ENCODE data around the gene ACKR2.

ACKR2 gene

DNA sequence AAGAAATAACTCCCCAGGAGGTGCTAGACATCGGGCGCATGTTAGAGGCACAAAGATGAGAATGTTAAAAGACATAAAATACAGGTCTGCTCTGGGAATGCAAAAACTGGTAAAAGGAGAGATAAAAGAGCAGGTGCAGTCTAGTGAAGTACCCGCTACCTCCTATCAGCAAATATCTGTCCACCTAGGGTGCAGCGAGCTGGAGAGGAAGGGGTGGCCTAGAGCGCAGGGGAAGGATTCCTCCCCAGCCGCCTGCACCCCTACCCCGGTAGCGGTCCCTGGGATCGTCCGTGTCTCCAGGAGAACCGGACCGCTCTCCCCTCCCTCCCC lies 96.5 kb downstream of the ACKR2 start:
- Histone ChIP-seq H3K36me3 (ENCODE audit: insufficient read depth, low read length) (no peaks in the 10 kb centered on the region), H3K9me3 (ENCODE audit: insufficient read depth, low read depth, low read length) (peaks cover 3% of the 10 kb centered on the region; the same call in 1 of the 2 replicates), H3K4me3 (ENCODE audit: low read length, poor library complexity, severe bottlenecking) (no peak overlapping the region), H3K9ac (ENCODE audit: low read depth, low read length, poor library complexity, severe bottlenecking) (no peak overlapping the region), H3K27me3 (ENCODE audit: insufficient read depth, low read length, poor library complexity, severe bottlenecking) (no peaks in the 10 kb centered on the region), H3F3A (ENCODE audit: low read depth) (no peaks in the 10 kb centered on the region), H4K20me1 (ENCODE audit: insufficient read depth, low read length, poor library complexity, severe bottlenecking) (no peaks in the 10 kb centered on the region), H3K9me2 (replicated peaks; ENCODE audit: low read depth, low read length) (no peaks in the 10 kb centered on the region), H3K79me2 (ENCODE audit: insufficient read depth, low read length) (no peaks in the 10 kb centered on the region), H3K4me2 (ENCODE audit: low read depth, low read length, poor library complexity, severe bottlenecking) (no peak overlapping the region), H2AFZ (ENCODE audit: low read length) (no peak overlapping the region), H3K4me1 (ENCODE audit: insufficient read depth, low read length, poor library complexity, severe bottlenecking) (no peaks in the 10 kb centered on the region)
- TF ChIP-seq EZH2phosphoT487 (IDR thresholded peaks at IDR 0.05; ENCODE audit: borderline replicate concordance) (no peak), CTCF (conservative IDR thresholded peaks at IDR 0.05; ENCODE audit: low read length) (no peak)

DNA sequence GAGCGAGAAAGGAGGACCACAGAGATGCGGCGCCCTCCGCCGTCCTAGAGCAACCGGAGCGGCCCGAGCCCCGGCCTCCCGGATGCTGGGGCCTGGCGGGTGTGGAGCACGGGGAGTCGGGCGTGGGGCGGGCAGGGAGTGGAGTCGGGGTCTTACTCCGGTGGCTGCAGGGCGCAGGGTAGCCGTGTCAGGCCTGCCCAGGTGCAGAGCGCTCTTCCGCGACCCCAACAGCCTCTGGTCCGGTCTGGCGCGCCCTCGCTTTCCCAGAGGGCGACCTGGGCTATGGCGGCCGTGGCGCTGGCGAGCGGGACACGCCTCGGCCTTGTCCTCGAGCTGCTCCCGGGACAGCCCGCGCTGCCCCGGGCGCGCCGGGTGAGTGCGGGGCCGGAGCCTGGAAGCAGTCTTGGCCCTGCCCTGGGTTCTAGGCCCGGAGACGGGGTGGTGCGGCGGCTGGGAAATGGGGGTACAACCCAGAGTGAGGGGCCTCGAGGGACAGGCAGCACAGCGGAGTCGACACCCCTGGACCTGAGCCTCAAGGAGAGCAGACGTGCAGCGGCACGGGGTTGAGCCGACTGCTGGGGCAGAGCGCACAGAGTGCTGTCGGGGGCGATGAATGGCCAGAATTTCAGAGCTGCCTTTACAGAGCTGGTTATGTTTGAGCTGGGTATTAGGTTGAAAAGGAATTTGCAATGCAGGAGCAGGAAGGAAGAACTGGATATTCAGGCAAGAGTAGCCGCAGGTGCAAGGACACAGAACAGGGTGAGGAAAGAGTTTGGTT lies 97.0 kb downstream of the ACKR2 start, which contains the start of gene ZNF662:
Gene ZNF662 (plus strand): TSS at position 73 of the 778 bp plus-strand sequence. CDS start 1,973 bp downstream, outside the sequence.
- TF ChIP-seq CTCF (conservative IDR thresholded peaks at IDR 0.05; ENCODE audit: low read length): no peak
- TF ChIP-seq EZH2phosphoT487 (IDR thresholded peaks at IDR 0.05; ENCODE audit: borderline replicate concordance): no peak

DNA sequence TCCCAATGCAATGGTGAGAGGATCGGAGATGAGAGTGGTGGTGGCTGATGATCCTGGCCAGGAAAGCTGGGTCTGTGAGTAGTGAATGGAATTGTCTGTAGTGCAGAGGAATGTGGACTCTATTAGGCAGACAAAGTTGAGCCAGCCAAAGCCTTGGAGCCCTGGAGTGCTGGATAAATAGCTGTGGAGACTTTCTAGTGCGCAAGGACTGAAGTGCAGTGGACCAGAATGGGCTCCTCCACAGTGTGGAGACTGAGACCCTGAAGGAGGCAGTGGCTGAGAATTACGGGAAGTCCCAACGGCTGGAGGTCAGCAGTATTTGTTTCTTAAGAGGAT lies 97.6 kb downstream of the ACKR2 start:
- Histone ChIP-seq H2AFZ (ENCODE audit: low read length) (no peak overlapping the region), H3K36me3 (ENCODE audit: insufficient read depth, low read length) (no peaks in the 10 kb centered on the region), H3K79me2 (ENCODE audit: insufficient read depth, low read length) (no peaks in the 10 kb centered on the region), H3K27me3 (ENCODE audit: insufficient read depth, low read length, poor library complexity, severe bottlenecking) (no peaks in the 10 kb centered on the region), H3K9me2 (replicated peaks; ENCODE audit: low read depth, low read length) (no peaks in the 10 kb centered on the region), H3F3A (ENCODE audit: low read depth) (no peaks in the 10 kb centered on the region), H3K9ac (ENCODE audit: low read depth, low read length, poor library complexity, severe bottlenecking) (no peak overlapping the region), H3K9me3 (ENCODE audit: insufficient read depth, low read depth, low read length) (peaks cover 3% of the 10 kb centered on the region; the same call in 1 of the 2 replicates), H3K4me1 (ENCODE audit: insufficient read depth, low read length, poor library complexity, severe bottlenecking) (no peaks in the 10 kb centered on the region), H4K20me1 (ENCODE audit: insufficient read depth, low read length, poor library complexity, severe bottlenecking) (no peaks in the 10 kb centered on the region), H3K4me2 (ENCODE audit: low read depth, low read length, poor library complexity, severe bottlenecking) (no peak overlapping the region), H3K4me3 (ENCODE audit: low read length, poor library complexity, severe bottlenecking) (no peak overlapping the region)
- no peak for TF ChIP-seq EZH2phosphoT487 (IDR thresholded peaks at IDR 0.05; ENCODE audit: borderline replicate concordance)
- no peak for TF ChIP-seq CTCF (conservative IDR thresholded peaks at IDR 0.05; ENCODE audit: low read length)

More for the DNA sequence above, 97.0 kb downstream of the ACKR2 start, which contains the start of gene ZNF662:
- H4K20me1 ChIP-seq (ENCODE audit: insufficient read depth, low read length, poor library complexity, severe bottlenecking): no peaks in the 10 kb centered on the region
- H3F3A ChIP-seq (ENCODE audit: low read depth): no peaks in the 10 kb centered on the region
- H3K9me2 ChIP-seq (replicated peaks; ENCODE audit: low read depth, low read length): no peaks in the 10 kb centered on the region
- H2AFZ ChIP-seq (ENCODE audit: low read length): no peak within 1 kb of the TSS
- H3K4me3 ChIP-seq (ENCODE audit: low read length, poor library complexity, severe bottlenecking): no peak within 1 kb of the TSS
- no peaks in the 10 kb centered on the region for H3K4me1 ChIP-seq (ENCODE audit: insufficient read depth, low read length, poor library complexity, severe bottlenecking)
- no peak within 1 kb of the TSS for H3K4me2 ChIP-seq (ENCODE audit: low read depth, low read length, poor library complexity, severe bottlenecking)
- H3K27me3 ChIP-seq (ENCODE audit: insufficient read depth, low read length, poor library complexity, severe bottlenecking): no peaks in the 10 kb centered on the region
- no peak within 1 kb of the TSS for H3K9ac ChIP-seq (ENCODE audit: low read depth, low read length, poor library complexity, severe bottlenecking)
- peaks cover 3% of the 10 kb centered on the region; the same call in 1 of the 2 replicates for H3K9me3 ChIP-seq (ENCODE audit: insufficient read depth, low read depth, low read length)
- H3K36me3 ChIP-seq (ENCODE audit: insufficient read depth, low read length): no peaks in the 10 kb centered on the region
- no peaks in the 10 kb centered on the region for H3K79me2 ChIP-seq (ENCODE audit: insufficient read depth, low read length)
